Activated CD4-positive, alpha-beta T cell treated with anti-CD3 and anti-CD28 coated beads, Interleukin-2, amount 50 U/mL, for 48 hours (primary cell): ENCODE results near the gene GATD1.

Source experiments
- DNase-seq, 2 experiments: peaks; one replicate each; pipeline ENCODE4 v3.0.0-alpha.2; 2020

The GATD1 gene

GRCh38 chr11:724778-725386, 52.4 kb downstream of the GATD1 start:
- DNase-seq = no peak

DNA sequence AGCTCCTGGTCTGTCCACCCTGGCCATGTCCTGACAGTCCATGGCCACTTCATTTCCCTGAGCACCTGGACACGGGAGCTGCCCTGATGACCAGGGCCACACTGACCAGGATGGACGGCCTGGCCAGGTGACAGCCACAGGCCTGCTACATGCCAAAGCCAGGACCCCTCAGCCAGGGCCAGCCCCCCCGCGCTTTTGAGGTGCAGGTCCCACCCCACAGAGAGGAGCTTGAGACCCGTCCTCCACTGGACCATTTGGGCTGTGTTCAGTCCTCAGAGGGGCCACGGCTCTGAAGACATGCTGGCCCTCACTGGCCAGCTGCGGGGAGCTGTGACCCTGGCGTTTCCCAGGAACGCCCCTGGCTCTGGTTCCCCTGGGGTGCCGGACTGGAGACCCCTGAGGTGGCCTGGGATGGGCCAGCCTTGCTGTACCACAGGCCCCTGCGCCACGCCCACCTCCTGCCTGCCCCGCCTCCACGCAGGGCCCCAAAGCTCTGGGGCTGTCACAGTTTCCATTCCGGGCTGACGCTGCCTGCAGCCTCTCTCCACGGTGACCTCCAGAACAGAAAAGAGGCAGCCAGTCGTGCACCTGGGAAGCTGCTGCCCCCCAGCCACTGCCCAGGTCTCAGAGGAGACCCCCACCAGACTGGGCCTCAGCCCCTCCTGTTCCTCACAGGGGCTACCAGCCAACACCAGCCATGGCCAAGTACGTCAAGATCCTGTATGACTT, 53.1 kb downstream of the GATD1 start:
- DNase-seq = peak in 1 of 2 experiments; percentile 42

DNA sequence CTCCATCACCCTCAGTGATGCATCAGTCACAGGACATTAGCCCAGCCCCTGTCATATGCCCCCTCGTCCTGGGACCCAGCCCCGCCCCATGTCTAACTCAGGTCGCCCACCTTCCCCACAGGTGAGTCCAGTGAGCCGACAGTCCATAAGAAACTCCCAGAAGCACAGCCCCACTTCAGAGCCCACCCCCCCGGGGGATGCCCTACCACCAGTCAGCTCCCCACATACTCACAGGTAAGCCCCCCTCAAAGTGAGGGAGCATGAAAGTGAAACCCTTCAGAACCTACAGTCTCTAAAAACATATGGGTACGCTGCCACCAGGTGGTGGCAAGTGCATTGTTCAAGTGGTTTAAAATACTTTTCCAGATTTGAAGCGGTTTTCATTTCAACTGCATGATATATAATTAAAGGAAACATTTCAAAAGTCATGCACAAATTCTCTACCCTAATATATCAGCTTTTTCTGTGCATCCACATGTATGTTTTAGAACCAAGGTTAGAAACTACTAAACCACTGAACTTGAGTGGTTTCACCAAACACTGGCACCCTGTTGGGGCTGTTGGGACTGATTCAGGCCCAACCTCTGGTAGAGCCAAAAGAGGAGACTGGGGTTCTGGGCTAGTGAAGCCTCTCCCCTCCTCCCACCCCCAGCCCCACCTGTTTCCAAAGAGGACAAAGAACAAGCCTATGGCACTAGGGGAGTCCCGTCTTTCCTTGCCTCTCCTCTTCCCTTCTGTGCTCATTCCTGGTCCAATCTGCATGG, 54.0 kb downstream of the GATD1 start:
- peak in 1 of 2 experiments; percentile 50 for DNase-seq

DNA sequence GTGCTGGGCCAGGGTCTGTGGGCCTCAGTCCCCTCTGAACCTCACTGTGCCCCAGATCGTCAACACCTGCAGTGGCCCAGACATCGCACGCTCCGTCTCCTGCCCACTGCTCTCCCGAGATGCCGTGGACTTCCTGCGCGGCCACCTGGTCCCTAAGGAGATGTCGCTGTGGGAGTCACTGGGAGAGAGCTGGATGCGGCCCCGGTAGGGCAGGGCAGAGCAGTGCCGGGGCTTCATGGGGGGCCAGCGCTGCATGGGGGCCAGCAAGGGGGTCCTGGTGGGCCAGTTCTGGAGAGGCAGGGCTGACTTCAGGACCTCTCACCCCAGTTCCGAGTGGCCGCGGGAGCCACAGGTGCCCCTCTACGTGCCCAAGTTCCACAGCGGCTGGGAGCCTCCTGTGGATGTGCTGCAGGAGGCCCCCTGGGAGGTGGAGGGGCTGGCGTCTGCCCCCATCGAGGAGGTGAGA, 54.9 kb downstream of the GATD1 start:
- DNase-seq = no peak

GRCh38 chr11:721741-722345, 55.4 kb downstream of the GATD1 start:
- DNase-seq = peak; percentile 50 to 57

- DNase-seq = no peak
These were observed 56.0 kb downstream of the GATD1 start for GRCh38 chr11:721247-721740.

DNA sequence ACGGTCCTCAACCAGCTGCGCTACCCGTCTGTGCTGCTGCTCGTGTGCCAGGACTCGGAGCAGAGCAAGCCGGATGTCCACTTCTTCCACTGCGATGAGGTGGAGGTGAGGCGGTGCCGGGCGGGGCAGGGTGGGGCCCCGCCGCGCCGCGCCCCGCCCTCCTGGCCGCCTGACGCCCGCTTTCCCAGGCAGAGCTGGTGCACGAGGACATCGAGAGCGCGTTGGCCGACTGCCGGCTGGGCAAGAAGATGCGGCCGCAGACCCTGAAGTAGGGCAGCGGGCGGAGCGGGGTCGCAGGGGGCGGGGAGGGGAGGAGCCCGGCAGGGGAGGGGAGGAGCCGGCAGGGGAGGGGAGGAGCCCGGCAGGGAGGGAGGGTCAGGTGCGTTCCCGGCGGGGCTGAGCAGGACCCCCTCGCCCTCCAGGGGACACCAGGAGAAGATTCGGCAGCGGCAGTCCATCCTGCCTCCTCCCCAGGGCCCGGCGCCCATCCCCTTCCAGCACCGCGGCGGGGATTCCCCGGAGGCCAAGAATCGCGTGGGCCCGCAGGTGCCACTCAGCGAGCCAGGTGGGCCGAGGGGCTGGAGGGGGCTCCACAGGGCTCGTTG, 56.5 kb downstream of the GATD1 start:
- DNase-seq = peak; percentile 49 to 53

DNA sequence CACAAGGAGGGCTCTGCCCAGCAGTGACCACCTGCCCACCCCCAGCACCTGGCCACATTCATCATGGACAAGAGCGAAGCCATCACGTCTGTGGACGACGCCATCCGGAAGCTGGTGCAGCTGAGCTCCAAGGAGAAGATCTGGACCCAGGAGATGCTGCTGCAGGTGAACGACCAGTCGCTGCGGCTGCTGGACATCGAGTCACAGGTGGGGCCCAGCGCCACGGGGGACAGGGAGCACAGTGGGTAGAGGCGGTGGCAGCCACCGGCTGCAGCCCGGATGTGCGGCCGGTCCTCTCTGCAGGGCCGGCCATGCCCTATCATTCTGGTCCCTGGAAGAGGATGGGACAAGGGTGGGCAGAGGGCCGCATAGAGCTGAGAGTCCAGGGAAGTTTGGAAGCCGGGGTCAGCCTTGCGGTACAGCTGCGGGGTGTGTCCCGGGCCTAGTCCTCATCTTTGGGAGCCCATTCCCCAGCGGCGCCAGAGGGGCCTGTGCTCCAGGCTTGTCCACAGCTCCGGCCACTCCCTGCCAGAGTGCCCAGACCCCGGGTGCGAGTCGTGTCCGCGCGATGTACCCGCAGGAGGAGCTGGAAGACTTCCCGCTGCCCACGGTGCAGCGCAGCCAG, 57.2 kb downstream of the GATD1 start:
- no peak for DNase-seq

GRCh38 chr11:719214-720016, 57.9 kb downstream of the GATD1 start:
- no peak for DNase-seq
